Peyer's patch (tissue), 4 donors: ENCODE measurements around the gene FAM53A.

Source experiments
- CTCF ChIP-seq, 6 experiments: fragments of 450-650 bp in 4 of 6; fragments of 200-600 bp in 2 of 6; sonication (generic) in 1 of 6; IDR thresholded peaks; one replicate each; pipeline ENCODE4 v1.5.1; 2017 to 2019; ENCODE audit warnings: antibody characterized with exemption in 6 of 6, mild to moderate bottlenecking in 3 of 6, moderate library complexity in 1 of 6
- POLR2A ChIP-seq, 2 donors: fragments of 450-650 bp; IDR thresholded peaks; one replicate each; pipeline ENCODE4 v1.5.1; 2017; ENCODE audit warnings: antibody characterized with exemption in 2 of 2, mild to moderate bottlenecking in 2 of 2, moderate library complexity in 2 of 2

- TF ChIP-seq POLR2A (IDR thresholded peaks at IDR 0.05) (no peak), CTCF (IDR thresholded peaks at IDR 0.05) (no peak)
Observed at GRCh38 chr4:1627417-1628313, 56.4 kb downstream of the FAM53A start.
